ENCODE data around the gene NXPH4.

The NXPH4 gene

DNA sequence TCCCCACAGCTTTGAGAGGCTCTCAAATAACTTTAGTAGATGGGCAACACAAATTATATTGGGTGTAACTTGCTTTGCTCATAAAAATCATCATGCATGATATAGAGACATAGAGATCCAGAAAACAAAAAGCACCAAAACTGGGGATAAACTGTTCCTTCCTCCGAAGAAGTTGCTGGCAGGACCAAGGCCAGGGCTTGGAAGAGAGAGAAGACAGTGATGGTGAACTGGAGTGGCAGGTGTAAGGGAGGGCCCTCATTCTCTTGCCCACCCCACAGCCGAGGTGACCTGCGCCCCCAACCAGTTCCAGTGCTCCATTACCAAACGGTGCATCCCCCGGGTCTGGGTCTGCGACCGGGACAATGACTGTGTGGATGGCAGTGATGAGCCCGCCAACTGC, 15.4 kb upstream of the NXPH4 start:
- no peak for DNase-seq (ENCODE audit: low read depth)

GRCh38 chr12:57201631-57202030, 15.0 kb upstream of the NXPH4 start:
- DNase-seq (ENCODE audit: low read depth), result no peak
- no peak overlapping the region for H3K4me3 ChIP-seq (ENCODE audit: control insufficient read depth, low read depth, low read length)
- no peak for TF ChIP-seq CTCF (conservative IDR thresholded peaks at IDR 0.05; ENCODE audit: control insufficient read depth, insufficient read depth, low read depth, low read length)

More for the DNA sequence above, 15.4 kb upstream of the NXPH4 start:
- no peak overlapping the region for H3K4me3 ChIP-seq (ENCODE audit: control insufficient read depth, low read depth, low read length)
- no peak for TF ChIP-seq CTCF (conservative IDR thresholded peaks at IDR 0.05; ENCODE audit: control insufficient read depth, insufficient read depth, low read depth, low read length)

DNA sequence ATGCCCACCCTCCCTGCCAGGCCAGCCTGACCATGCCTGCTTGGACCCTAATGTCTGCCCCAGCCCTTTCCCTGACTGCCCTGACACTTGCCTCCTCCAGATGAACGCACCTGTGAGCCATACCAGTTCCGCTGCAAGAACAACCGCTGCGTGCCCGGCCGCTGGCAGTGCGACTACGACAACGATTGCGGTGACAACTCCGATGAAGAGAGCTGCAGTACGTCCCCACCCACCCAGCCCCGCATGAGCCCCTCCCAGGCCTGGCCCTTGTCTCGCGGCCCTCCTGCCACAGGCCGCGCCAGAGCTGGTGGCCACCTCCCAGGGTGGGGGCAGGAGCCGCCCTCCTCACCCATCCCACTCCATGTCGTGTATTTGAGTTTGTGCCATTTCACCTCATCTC, 14.3 kb upstream of the NXPH4 start:
- no peak overlapping the region for H3K4me3 ChIP-seq (ENCODE audit: control insufficient read depth, low read depth, low read length)
- no peak for DNase-seq (ENCODE audit: low read depth)
- TF ChIP-seq CTCF (conservative IDR thresholded peaks at IDR 0.05; ENCODE audit: control insufficient read depth, insufficient read depth, low read depth, low read length), result no peak

GRCh38 chr12:57203201-57203600, 13.4 kb upstream of the NXPH4 start:
- DNase-seq (ENCODE audit: low read depth), result no peak
- H3K4me3 ChIP-seq (ENCODE audit: control insufficient read depth, low read depth, low read length), result no peak overlapping the region
- no peak for TF ChIP-seq CTCF (conservative IDR thresholded peaks at IDR 0.05; ENCODE audit: control insufficient read depth, insufficient read depth, low read depth, low read length)

DNA sequence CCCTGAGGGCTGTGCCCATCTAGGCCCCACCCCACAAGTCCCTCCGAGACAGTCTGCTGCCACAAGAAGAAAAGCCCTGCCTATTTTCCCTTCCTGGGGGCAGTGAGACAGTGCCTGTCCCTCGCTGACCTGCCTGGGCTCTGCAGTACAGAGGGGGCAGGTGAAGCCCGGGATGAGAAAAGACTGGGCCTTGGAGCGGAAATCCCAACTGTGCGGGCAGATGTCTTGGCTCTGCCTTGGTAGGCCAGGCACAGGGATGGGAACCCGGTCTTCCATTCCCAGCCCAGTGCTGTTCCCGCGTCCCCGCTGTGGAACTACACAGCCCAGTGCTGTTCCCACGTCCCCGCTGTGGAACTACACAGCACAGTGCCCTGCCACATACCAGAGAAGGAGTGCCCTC, 12.8 kb upstream of the NXPH4 start:
- no peak for TF ChIP-seq CTCF (conservative IDR thresholded peaks at IDR 0.05; ENCODE audit: control insufficient read depth, insufficient read depth, low read depth, low read length)
- no peak overlapping the region for H3K4me3 ChIP-seq (ENCODE audit: control insufficient read depth, low read depth, low read length)
- no peak for DNase-seq (ENCODE audit: low read depth)

DNA sequence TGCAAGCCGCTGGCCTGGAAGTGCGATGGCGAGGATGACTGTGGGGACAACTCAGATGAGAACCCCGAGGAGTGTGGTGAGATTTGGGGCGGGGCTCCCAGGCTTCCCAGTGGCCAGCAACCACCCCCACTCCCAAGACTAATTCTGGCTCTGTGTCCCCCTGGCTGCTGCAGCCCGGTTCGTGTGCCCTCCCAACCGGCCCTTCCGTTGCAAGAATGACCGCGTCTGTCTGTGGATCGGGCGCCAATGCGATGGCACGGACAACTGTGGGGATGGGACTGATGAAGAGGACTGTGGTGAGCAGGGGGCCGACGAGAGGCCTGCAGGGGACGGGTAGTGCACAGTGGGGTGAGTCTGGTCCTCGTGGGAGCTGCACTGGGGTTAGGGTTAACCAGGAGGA, 12.1 kb upstream of the NXPH4 start:
- no peak overlapping the region for H3K4me3 ChIP-seq (ENCODE audit: control insufficient read depth, low read depth, low read length)
- no peak for DNase-seq (ENCODE audit: low read depth)
- no peak for TF ChIP-seq CTCF (conservative IDR thresholded peaks at IDR 0.05; ENCODE audit: control insufficient read depth, insufficient read depth, low read depth, low read length)

GRCh38 chr12:57205186-57205585, 11.4 kb upstream of the NXPH4 start:
- no peak overlapping the region for H3K4me3 ChIP-seq (ENCODE audit: control insufficient read depth, low read depth, low read length)
- no peak for DNase-seq (ENCODE audit: low read depth)
- no peak for TF ChIP-seq CTCF (conservative IDR thresholded peaks at IDR 0.05; ENCODE audit: control insufficient read depth, insufficient read depth, low read depth, low read length)
